Spinal cord (tissue), 10 donors: ENCODE data around the gene AKT2. TPM values are rescaled to one million over a fixed set of nuclear protein-coding genes. Genes with fewer than 3 reads are reported as not detected.
"Not testable (repeated sequence)": the region's sequence is repeated elsewhere in the genome, so short reads cannot be mapped to it uniquely, and the experiment has no call there.

Experiments
- DNase-seq, 6 donors: peaks; one replicate each; pipeline versions ENCODE4 v3.0.0 to v3.0.0-alpha.2; 2013 to 2015; ENCODE audit warnings: low spot score in 6 of 6, low read depth in 4 of 6
- H3K27ac ChIP-seq: one replicate; pipeline ENCODE4 v1.5.1; 2013; ENCODE audit warnings: low read depth, low read length, control low read depth
- H3K27me3 ChIP-seq: one replicate; pipeline ENCODE4 v1.6.1; 2013; ENCODE audit warnings: low read length; ENCODE audit not compliant: control insufficient read depth, insufficient read depth
- H3K36me3 ChIP-seq: one replicate; pipeline ENCODE4 v1.6.1; 2013; ENCODE audit warnings: low read length; ENCODE audit not compliant: control insufficient read depth, insufficient read depth
- H3K4me1 ChIP-seq: one replicate; pipeline ENCODE4 v1.6.1; 2013; ENCODE audit warnings: low read length; ENCODE audit not compliant: control insufficient read depth, insufficient read depth
- H3K4me3 ChIP-seq: one replicate; pipeline ENCODE4 v1.5.1; 2013; ENCODE audit warnings: low read depth, low read length, control low read depth
- H3K9me3 ChIP-seq: one replicate; pipeline ENCODE4 v1.6.1; 2013; ENCODE audit warnings: low read length; ENCODE audit not compliant: control insufficient read depth, insufficient read depth
- WGBS: methylation state at CpG from one replicate; pipeline ENCODE4 v1.1.5; 2013; ENCODE audit warnings: missing lambda C conversion rate; ENCODE audit not compliant: insufficient coverage; 5-methylcytosine and 5-hydroxymethylcytosine counted together
- polyA plus RNA-seq, 2 donors: library from polyadenylated mRNA; unstranded; fragments of 120-200 nt; gene quantifications; one replicate each; pipeline ENCODE4 v1.2.1, GENCODE V29; 2013; ENCODE audit not compliant: insufficient read length in 2 of 2
- total RNA-seq, 2 donors: library from RNA; depleted of rRNA in 1 of 2; stranded (reverse); fragments of 120-200 nt in 1 of 2; fragments of >200 nt in 1 of 2; gene quantifications; one replicate each; pipeline versions ENCODE4 v1.2.3 to v1.2.4, GENCODE V29; 2013 to 2014
- donor health status: healthy.

Gene AKT2
- total and polyA plus RNA-seq, 4 donors: 62.8 to 210 (median 140) TPM

GRCh38 chr19:40224342-40225150, 60.6 kb downstream of the AKT2 start:
- 85% methylated on average over 32 of the region's 32 CpGs for WGBS
- Histone ChIP-seq H3K4me1 (peaks cover 13% of the 10 kb centered on the region), H3K27me3 (peaks cover 31% of the 10 kb centered on the region), H3K4me3 (no peak overlapping the region), H3K9me3 (no peaks in the 10 kb centered on the region), H3K27ac (no peak overlapping the region), H3K36me3 (no peaks in the 10 kb centered on the region)
- no peak for DNase-seq

- no peak for DNase-seq
- Histone ChIP-seq H3K4me3 (no peak overlapping the region), H3K36me3 (no peaks in the 10 kb centered on the region), H3K9me3 (no peaks in the 10 kb centered on the region), H3K27ac (no peak overlapping the region), H3K4me1 (peaks cover 18% of the 10 kb centered on the region), H3K27me3 (peaks cover 36% of the 10 kb centered on the region)
- WGBS: 28% methylated on average over 43 of the region's 48 CpGs
These were observed 61.9 kb downstream of the AKT2 start for GRCh38 chr19:40223135-40223822.

GRCh38 chr19:40221858-40222619, 63.1 kb downstream of the AKT2 start:
- H3K4me3 ChIP-seq: no peak overlapping the region
- peak in 2 of 6 donors; percentile 85 to 93 for DNase-seq
- WGBS: 68% methylated on average over 37 of the region's 41 CpGs
- H3K27me3 ChIP-seq: peaks cover 39% of the 10 kb centered on the region
- peaks cover 25% of the 10 kb centered on the region for H3K4me1 ChIP-seq
- no peaks in the 10 kb centered on the region for H3K36me3 ChIP-seq
- H3K27ac ChIP-seq: no peak overlapping the region
- no peaks in the 10 kb centered on the region for H3K9me3 ChIP-seq

- DNase-seq: no peak
- Histone ChIP-seq H3K4me1 (peaks cover 27% of the 10 kb centered on the region), H3K4me3 (no peak overlapping the region), H3K27me3 (peaks cover 36% of the 10 kb centered on the region), H3K27ac (no peak overlapping the region), H3K36me3 (peaks cover 6% of the 10 kb centered on the region), H3K9me3 (no peaks in the 10 kb centered on the region)
- 94% methylated on average over 7 of the region's 9 CpGs for WGBS
These were observed 64.5 kb downstream of the AKT2 start for GRCh38 chr19:40220674-40221073.

- WGBS: 56% methylated on average over 7 of the region's 8 CpGs
- peak in 1 of 6 donors; percentile 42 for DNase-seq
- Histone ChIP-seq H3K9me3 (no peaks in the 10 kb centered on the region), H3K36me3 (peaks cover 13% of the 10 kb centered on the region), H3K27ac (no peak overlapping the region), H3K4me3 (no peak overlapping the region), H3K4me1 (peaks cover 25% of the 10 kb centered on the region), H3K27me3 (peaks cover 30% of the 10 kb centered on the region)
These were observed 65.3 kb downstream of the AKT2 start for GRCh38 chr19:40219721-40220276.

GRCh38 chr19:40219029-40219428, 66.1 kb downstream of the AKT2 start:
- not testable (repeated sequence) for H3K9me3 ChIP-seq, H3K27ac ChIP-seq, H3K4me3 ChIP-seq, DNase-seq
- Histone ChIP-seq H3K36me3 (peaks cover 20% of the 10 kb centered on the region), H3K27me3 (peaks cover 23% of the 10 kb centered on the region), H3K4me1 (peaks cover 25% of the 10 kb centered on the region)
- 83% methylated on average over 2 of the region's 4 CpGs for WGBS

- Histone ChIP-seq H3K27ac (no peak within 1 kb of the TSS), H3K27me3 (peaks cover 23% of the 10 kb centered on the region), H3K9me3 (no peaks in the 10 kb centered on the region), H3K36me3 (peaks cover 26% of the 10 kb centered on the region), H3K4me1 (peaks cover 26% of the 10 kb centered on the region), H3K4me3 (peak within 1 kb of the TSS; percentile 27)
- WGBS: 1% methylated on average over 67 of the region's 75 CpGs
- DNase-seq: peak in 2 of 6 donors; percentile 86 to 90
These were observed 66.9 kb downstream of the AKT2 start, which contains the start of gene TTC9B for GRCh38 chr19:40217934-40218890. Gene TTC9B (minus strand): TSS chr19:40218384. CDS start chr19:40218381, 3 bp downstream.

GRCh38 chr19:40217027-40217810, 67.9 kb downstream of the AKT2 start:
- DNase-seq: peak in 2 of 6 donors; percentile 45 to 66
- Histone ChIP-seq H3K4me3 (peak overlapping the region; percentile 27), H3K36me3 (peaks cover 36% of the 10 kb centered on the region), H3K27me3 (peaks cover 23% of the 10 kb centered on the region), H3K9me3 (no peaks in the 10 kb centered on the region), H3K4me1 (peaks cover 35% of the 10 kb centered on the region), H3K27ac (no peak overlapping the region)
- WGBS: 4% methylated on average over 49 of the region's 54 CpGs
